Tibial artery (tissue), 4 donors: Measurements from ENCODE around the gene SLC47A1.
A peak's percentile ranks its signal among the peaks of the same experiment; 100 is the strongest.
"Not testable (repeated sequence)": the region's sequence is repeated elsewhere in the genome, so short reads cannot be mapped to it uniquely, and the experiment has no call there.

ENCODE experiments used
- DNase-seq, 2 donors: peaks; one replicate each; pipeline ENCODE4 v3.0.0-alpha.2; 2019
- H3K27ac ChIP-seq, 2 donors: fragments of 200-600 bp; sonication (generic) in 1 of 2; 1 replicate in 1 of 2; 2 replicates in 1 of 2; pipeline ENCODE4 v1.5.1; 2018 to 2019; ENCODE audit warnings: mild to moderate bottlenecking in 1 of 2
- H3K27me3 ChIP-seq, 2 donors: fragments of 200-600 bp; sonication (generic) in 1 of 2; one replicate each; pipeline versions ENCODE4 v1.5.1 to v1.6.0; 2016 to 2019
- H3K36me3 ChIP-seq, 3 donors: fragments of 200-600 bp; sonication (generic) in 2 of 3; one replicate each; pipeline ENCODE4 v1.5.1; 2016 to 2019; ENCODE audit warnings: mild to moderate bottlenecking in 2 of 3
- H3K4me1 ChIP-seq, 4 donors: fragments of 200-600 bp; sonication (generic) in 2 of 4; 1 replicate in 3 of 4; 2 replicates in 1 of 4; pipeline ENCODE4 v1.5.1; 2016 to 2019
- H3K4me3 ChIP-seq, 2 donors: fragments of 200-600 bp; sonication (generic) in 1 of 2; 1 replicate in 1 of 2; 2 replicates in 1 of 2; pipeline ENCODE4 v1.5.1; 2018 to 2019; ENCODE audit warnings: mild to moderate bottlenecking in 2 of 2
- H3K9me3 ChIP-seq, 3 donors: fragments of 200-600 bp; sonication (generic) in 1 of 3; one replicate each; pipeline ENCODE4 v1.5.1; 2016 to 2019
- intact Hi-C: fragments of 100-400 bp; cut with DNase I; formaldehyde crosslinking; loops from one replicate; pipeline ENCODE4 v1.15.0; 2023; ENCODE audit warnings: low total_unique reads
- TF ChIP-seq, protein P1 (sequence below), 2 experiments: fragments of 200-600 bp in 1 of 2; fragments of 450-650 bp in 1 of 2; IDR thresholded peaks; one replicate each; pipeline ENCODE4 v1.5.1; 2017 to 2019; ENCODE audit warnings: antibody characterized with exemption in 2 of 2, mild to moderate bottlenecking in 1 of 2, moderate library complexity in 1 of 2

The SLC47A1 gene

DNA sequence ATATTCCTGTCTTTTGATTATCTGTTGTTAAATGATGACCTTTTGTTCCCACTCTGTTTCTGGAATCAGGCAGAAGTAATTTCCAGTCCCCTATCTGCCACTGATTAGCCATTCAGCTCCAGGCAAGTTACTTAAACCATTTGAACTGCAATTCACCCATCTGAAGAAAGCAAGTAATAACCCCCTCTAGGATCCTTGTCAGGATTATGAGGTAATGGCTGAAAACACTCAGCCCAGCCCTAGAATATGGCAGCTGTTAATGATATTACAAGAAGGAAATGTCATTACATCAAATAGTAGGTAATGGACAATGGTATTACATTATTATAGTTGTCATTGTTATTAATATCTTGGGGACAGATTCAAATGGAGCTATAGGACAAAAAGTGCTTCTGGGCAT, 16.0 kb upstream of the SLC47A1 start:
- Histone ChIP-seq H3K36me3 (no peaks in the 10 kb centered on the region), H3K4me1 (peaks cover 0 to 17% (median 9%) of the 10 kb centered on the region in 4 donors), H3K27me3 (no peaks in the 10 kb centered on the region), H3K27ac (no peak overlapping the region), H3K4me3 (no peak overlapping the region), H3K9me3 (no peaks in the 10 kb centered on the region)
- intact Hi-C loops: no loop called here
- DNase-seq: no peak
- TF ChIP-seq, protein P1, sequence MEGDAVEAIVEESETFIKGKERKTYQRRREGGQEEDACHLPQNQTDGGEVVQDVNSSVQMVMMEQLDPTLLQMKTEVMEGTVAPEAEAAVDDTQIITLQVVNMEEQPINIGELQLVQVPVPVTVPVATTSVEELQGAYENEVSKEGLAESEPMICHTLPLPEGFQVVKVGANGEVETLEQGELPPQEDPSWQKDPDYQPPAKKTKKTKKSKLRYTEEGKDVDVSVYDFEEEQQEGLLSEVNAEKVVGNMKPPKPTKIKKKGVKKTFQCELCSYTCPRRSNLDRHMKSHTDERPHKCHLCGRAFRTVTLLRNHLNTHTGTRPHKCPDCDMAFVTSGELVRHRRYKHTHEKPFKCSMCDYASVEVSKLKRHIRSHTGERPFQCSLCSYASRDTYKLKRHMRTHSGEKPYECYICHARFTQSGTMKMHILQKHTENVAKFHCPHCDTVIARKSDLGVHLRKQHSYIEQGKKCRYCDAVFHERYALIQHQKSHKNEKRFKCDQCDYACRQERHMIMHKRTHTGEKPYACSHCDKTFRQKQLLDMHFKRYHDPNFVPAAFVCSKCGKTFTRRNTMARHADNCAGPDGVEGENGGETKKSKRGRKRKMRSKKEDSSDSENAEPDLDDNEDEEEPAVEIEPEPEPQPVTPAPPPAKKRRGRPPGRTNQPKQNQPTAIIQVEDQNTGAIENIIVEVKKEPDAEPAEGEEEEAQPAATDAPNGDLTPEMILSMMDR (IDR thresholded peaks at IDR 0.05): no peak

DNA sequence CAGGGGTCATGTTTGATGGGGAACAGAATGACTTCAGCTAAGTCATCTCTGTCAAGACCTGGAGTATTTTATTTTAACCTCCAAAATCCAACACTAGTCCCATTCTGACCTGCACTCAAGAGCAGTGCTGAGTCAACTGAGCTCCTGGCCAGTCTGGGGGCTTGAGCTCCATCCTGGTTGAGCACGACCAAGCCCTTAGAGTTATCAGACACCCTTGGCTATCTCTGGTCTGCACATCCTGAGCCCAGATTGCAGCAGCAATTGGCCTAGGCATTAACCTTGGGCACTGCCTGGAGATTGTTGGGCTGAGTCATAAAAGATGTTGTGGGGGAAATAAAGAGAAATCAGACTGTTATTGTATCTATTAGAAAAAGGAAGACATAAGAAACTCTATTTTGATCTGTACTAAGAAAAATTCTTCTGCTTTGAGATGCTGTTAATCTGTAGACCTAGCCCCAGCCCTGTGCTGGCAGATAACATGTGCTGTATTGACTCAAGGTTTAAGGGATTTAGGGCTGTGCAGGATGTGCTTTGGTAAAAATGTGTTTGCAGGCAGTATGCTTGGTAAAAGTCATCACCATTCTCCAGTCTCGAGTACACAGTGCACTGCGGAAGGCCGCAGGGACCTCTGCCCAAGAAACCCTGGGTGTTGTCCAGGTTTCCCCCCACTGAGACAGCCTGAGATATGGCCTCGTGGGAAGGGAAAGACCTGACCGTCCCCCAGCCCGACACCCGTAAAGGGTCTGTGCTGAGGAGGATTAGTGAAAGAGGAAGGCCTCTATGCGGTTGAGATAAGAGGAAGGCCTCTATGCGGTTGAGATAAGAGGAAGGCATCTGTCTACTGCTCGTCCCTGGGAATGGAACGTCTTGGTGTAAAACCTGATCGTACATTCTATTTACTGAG, 14.0 kb upstream of the SLC47A1 start:
- H3K36me3 ChIP-seq, intact Hi-C loops, H3K4me3 ChIP-seq, H3K27ac ChIP-seq, H3K27me3 ChIP-seq, H3K9me3 ChIP-seq, DNase-seq, H3K4me1 ChIP-seq: not testable (repeated sequence)

DNA sequence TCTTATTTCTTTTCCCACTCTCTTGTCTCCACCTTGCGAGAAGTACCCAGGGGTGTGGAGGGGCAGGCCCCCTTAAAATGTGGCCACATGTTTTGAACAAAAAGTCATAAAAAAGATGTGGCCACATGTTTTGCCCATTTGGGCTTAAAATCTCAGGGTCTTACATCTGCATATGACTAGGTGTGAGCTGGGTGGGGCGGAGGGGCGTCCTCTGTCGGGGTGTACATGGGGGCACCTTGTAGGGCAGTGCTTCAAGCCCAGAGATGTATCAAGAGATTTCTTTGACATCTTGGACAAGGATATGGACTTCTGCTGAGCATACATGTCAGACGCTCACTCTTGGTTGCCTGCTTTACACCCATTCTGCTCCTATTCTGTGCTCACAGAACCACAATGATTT, 13.0 kb upstream of the SLC47A1 start:
- TF ChIP-seq, protein P1 (IDR thresholded peaks at IDR 0.05): no peak
- H3K27me3 ChIP-seq: no peaks in the 10 kb centered on the region
- no peak for DNase-seq
- intact Hi-C loops: no loop called here
- no peak overlapping the region for H3K4me3 ChIP-seq
- no peaks in the 10 kb centered on the region for H3K9me3 ChIP-seq
- no peak overlapping the region for H3K27ac ChIP-seq
- H3K36me3 ChIP-seq: no peaks in the 10 kb centered on the region
- H3K4me1 ChIP-seq: no peaks in the 10 kb centered on the region

DNA sequence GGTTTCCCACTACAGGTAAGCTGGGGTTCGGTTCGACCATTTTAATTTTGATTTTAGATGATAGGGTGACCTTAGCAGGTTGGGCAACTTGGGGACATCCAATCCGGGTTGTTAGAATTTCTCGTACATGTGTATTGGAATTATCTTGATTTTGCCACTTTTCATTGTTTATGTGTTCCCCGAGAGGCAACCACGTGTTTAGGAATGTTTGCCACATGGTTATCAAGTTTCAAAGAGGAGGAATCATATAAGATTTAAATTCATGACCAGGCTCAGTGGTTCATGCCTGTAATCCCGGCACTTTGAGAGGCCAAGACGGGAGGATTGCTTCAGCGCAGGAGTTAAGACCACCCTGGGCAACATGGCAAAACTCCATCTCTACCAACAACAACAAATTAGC, 10.0 kb upstream of the SLC47A1 start:
- Histone ChIP-seq H3K27me3 (no peaks in the 10 kb centered on the region), H3K4me3 (no peak overlapping the region), H3K9me3 (no peaks in the 10 kb centered on the region), H3K27ac (no peak overlapping the region), H3K4me1 (peaks cover 0 to 4% (median 0%) of the 10 kb centered on the region in 4 donors), H3K36me3 (no peaks in the 10 kb centered on the region)
- TF ChIP-seq, protein P1 (IDR thresholded peaks at IDR 0.05): no peak
- intact Hi-C loops: no loop called here
- DNase-seq: no peak

DNA sequence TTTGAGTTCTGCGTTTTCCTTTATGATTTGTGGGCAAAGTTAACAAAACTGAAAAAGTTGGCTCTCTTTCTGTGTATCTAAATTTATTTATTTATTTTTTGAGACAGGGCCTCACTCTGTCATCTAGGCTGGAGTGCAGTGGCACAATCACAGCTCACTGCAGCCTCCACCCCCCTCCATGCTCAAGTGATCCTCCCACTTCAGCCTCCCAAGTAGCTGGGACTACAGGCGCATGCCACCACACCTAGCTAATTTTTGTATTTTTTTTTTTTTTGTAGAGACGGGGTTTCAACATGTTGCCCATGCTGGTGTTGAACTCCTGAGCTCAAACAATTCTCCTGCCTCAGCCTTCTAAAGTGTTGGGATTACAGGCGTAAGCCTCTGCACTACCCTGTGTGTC, 6.7 kb upstream of the SLC47A1 start:
- H3K27ac ChIP-seq: peak overlapping the region in 1 of 2 donors; percentile 39
- intact Hi-C loops, H3K4me1 ChIP-seq, H3K36me3 ChIP-seq, H3K4me3 ChIP-seq, H3K27me3 ChIP-seq, DNase-seq, H3K9me3 ChIP-seq: not testable (repeated sequence)

DNA sequence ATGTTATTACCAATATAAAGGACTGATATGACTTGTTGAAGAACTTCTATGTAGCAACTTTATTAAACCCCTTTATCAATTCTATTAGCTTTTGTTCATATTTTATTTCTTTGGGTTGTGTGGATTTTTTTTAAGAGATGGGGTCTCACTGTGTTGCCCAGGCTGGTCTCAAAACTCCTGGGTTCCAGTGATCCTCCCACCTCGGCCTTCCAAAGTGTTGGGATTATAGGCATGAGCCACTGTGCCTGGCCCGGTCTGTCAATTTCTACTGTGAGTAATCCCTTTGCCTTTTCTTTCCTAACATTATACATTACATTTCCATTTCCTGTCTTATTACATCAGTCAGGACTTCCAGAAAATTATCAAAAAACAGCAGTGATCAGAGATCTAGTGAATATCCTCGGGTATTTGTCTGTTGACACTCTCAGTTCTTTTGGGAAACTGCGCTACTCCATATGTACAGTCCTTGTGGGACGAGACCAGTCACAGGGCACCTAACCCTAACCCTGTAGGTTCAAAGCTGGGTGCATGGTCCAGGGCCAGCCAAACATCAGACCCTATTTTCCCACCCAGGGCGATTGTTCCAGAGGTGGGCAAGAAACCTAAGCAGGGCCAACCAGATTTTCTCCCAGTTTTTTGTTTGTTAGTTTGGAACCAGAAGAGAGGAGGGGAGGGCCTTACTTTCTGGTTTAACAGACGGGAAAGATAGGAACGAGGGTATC, 1.7 kb upstream of the SLC47A1 start:
- no peak overlapping the region for H3K27ac ChIP-seq
- intact Hi-C loops: no loop called here
- TF ChIP-seq, protein P1 (IDR thresholded peaks at IDR 0.05): no peak

More for the DNA sequence above, 1.7 kb upstream of the SLC47A1 start:
- no peak for DNase-seq
- peaks cover 0 to 17% (median 12%) of the 10 kb centered on the region in 4 donors for H3K4me1 ChIP-seq
- H3K36me3 ChIP-seq: no peaks in the 10 kb centered on the region
- no peaks in the 10 kb centered on the region for H3K27me3 ChIP-seq
- no peak overlapping the region for H3K4me3 ChIP-seq
- no peaks in the 10 kb centered on the region for H3K9me3 ChIP-seq
